Measurements from ENCODE around the gene SLC36A1.

- no peak for TF ChIP-seq CTCF (IDR thresholded peaks at IDR 0.05)
- no peak for TF ChIP-seq POLR2A (IDR thresholded peaks at IDR 0.05)
Observed at GRCh38 chr5:151408591-151409230, 38.7 kb upstream of the SLC36A1 start.
